ENCODE measurements around the gene CRABP1.

- TF ChIP-seq POLR2A (IDR thresholded peaks at IDR 0.05; ENCODE audit: low read length) (no peak), GATA1 (IDR thresholded peaks at IDR 0.05; ENCODE audit: low read depth, low read length) (no peak)
These were observed 54.9 kb downstream of the CRABP1 start for GRCh38 chr15:78394981-78395616.

Measured in erythroblast (primary cell).